OCI-LY7 (cell line): ENCODE data around the gene SLC31A2. TPM values are rescaled to one million over a fixed set of nuclear protein-coding genes. Genes with fewer than 3 reads are reported as not detected.

ENCODE experiments used
- BruUV-seq: library from RNA; stranded (reverse); fragments of 400-500 nt; replicated peaks from 2 replicates; lab custom pipeline; 2021; lab: Mats Ljungman, UMichigan
- CTCF ChIA-PET: fragments of 300-600 bp; sonication (Branson Sonifier 250); formaldehyde crosslinking; loops from one replicate; lab custom pipeline; 2022; ENCODE audit warnings: antibody characterized with exemption; ENCODE audit not compliant: unreplicated experiment; lab: Charles Lee
- POLR2A ChIA-PET: fragments of 300-600 bp; sonication (Branson Sonifier 250); formaldehyde crosslinking; loops from one replicate; lab custom pipeline; 2022; ENCODE audit warnings: antibody characterized with exemption; lab: Charles Lee
- DNase-seq: peaks from one replicate; pipeline ENCODE4 v3.0.0-alpha.2; 2015; ENCODE audit warnings: low spot score
- H2AFZ ChIP-seq: fragments of 200-600 bp; sonication (generic), shearing (Covaris generic); 2 replicates; pipeline ENCODE4 v1.6.1; 2014; ENCODE audit warnings: mild to moderate bottlenecking, antibody characterized with exemption, low read length, moderate library complexity
- H3K27ac ChIP-seq: fragments of 200-600 bp; sonication (generic); 2 replicates; pipeline ENCODE4 v1.5.1; 2014; ENCODE audit warnings: mixed run types, low read depth, mild to moderate bottlenecking, moderate library complexity, low read length, inconsistent platforms; ENCODE audit not compliant: poor library complexity, severe bottlenecking
- H3K36me3 ChIP-seq: fragments of 200-600 bp; sonication (generic); 2 replicates; pipeline ENCODE4 v1.6.1; 2014; ENCODE audit warnings: mild to moderate bottlenecking, antibody characterized with exemption, low read length, moderate library complexity, mixed read lengths; ENCODE audit not compliant: insufficient read depth
- H3K4me1 ChIP-seq: fragments of 200-600 bp; sonication (generic); 2 replicates; pipeline ENCODE4 v1.5.1; 2014; ENCODE audit warnings: mild to moderate bottlenecking, low read length; ENCODE audit not compliant: insufficient read depth, poor library complexity, severe bottlenecking
- H3K4me2 ChIP-seq: fragments of 200-600 bp; sonication (generic); 2 replicates; pipeline ENCODE4 v1.6.1; 2014; ENCODE audit warnings: mild to moderate bottlenecking, low read length
- H3K4me3 ChIP-seq: fragments of 200-600 bp; sonication (generic); 2 replicates; pipeline ENCODE4 v1.5.1; 2014; ENCODE audit warnings: mild to moderate bottlenecking, low read depth, low read length; ENCODE audit not compliant: poor library complexity, severe bottlenecking
- H3K79me2 ChIP-seq: fragments of 200-600 bp; sonication (generic); 2 replicates; pipeline ENCODE4 v1.6.1; 2016; ENCODE audit warnings: low read depth, mild to moderate bottlenecking, low read length, moderate library complexity, mixed read lengths; ENCODE audit not compliant: insufficient read depth
- H3K9me2 ChIP-seq: fragments of 200-600 bp; sonication (generic); 2 replicates; pipeline ENCODE4 v1.6.1; 2016; ENCODE audit warnings: mild to moderate bottlenecking, low read length, mixed read lengths; ENCODE audit not compliant: insufficient read depth
- H3K9me3 ChIP-seq: fragments of 200-600 bp; sonication (generic); 2 replicates; pipeline ENCODE4 v1.6.1; 2014; ENCODE audit warnings: mild to moderate bottlenecking, mixed run types, low read length, mixed read lengths
- H4K20me1 ChIP-seq: fragments of 200-600 bp; sonication (generic); 2 replicates; pipeline ENCODE4 v1.6.1; 2014; ENCODE audit warnings: mild to moderate bottlenecking, antibody characterized with exemption, low read length, moderate library complexity, mixed read lengths; ENCODE audit not compliant: insufficient read depth
- CTCF ChIP-seq: fragments of 200-600 bp; sonication (generic); conservative IDR thresholded peaks from 2 replicates; pipeline ENCODE4 v1.5.1; 2014; ENCODE audit warnings: mild to moderate bottlenecking, antibody characterized with exemption, low read length, moderate library complexity, mixed read lengths
- EZH2phosphoT487 ChIP-seq: fragments of 200-600 bp; sonication (generic); IDR thresholded peaks from 2 replicates; pipeline ENCODE4 v1.6.1; 2018; ENCODE audit warnings: low read depth, borderline replicate concordance, mild to moderate bottlenecking, mixed run types, antibody characterized with exemption, low read length, moderate library complexity, mixed read lengths
- intact Hi-C: fragments of 100-400 bp; cut with micrococcal nuclease; formaldehyde crosslinking; loops from one replicate; pipeline ENCODE4 v1.10.0; 2022; ENCODE audit not compliant: unreplicated experiment
- total RNA-seq, 2 experiments: library from RNA; depleted of rRNA in 1 of 2; stranded (reverse); fragments of >200 nt in 1 of 2; shearing (Covaris generic) in 1 of 2; gene quantifications; 2 replicates each; pipeline ENCODE4 v1.2.3, GENCODE V29; 2014 to 2022

SLC31A2 gene
- total RNA-seq, 2 experiments from 2014 or later, result 1.3 to 2.7 TPM

- no peaks in the 10 kb centered on the region for H3K9me2 ChIP-seq
- 0 out of 2 replicates have a peak, but pooled peaks cover 3% of the 10 kb centered on the region for H4K20me1 ChIP-seq
- intact Hi-C loops, result no loop called here
- ChIA-PET POLR2A (interaction anchor here (1.0 to 1.4 kb wide), 3 partner anchors 9 to 23 kb away, joined by 3 to 8 read pairs (median 4); no protein-coding TSS in a partner anchor), CTCF (no interaction called here)
- DNase-seq, result no peak
- no peaks in the 10 kb centered on the region for H3K4me1 ChIP-seq
- H3K36me3 ChIP-seq, result peaks cover 95% of the 10 kb centered on the region
- BruUV-seq, result no TSS peak
- no peak overlapping the region for H2AFZ ChIP-seq
- TF ChIP-seq EZH2phosphoT487, result no peak
- no peak for TF ChIP-seq CTCF
- peaks cover 3% of the 10 kb centered on the region; the same call in 1 of the 2 replicates for H3K79me2 ChIP-seq
- H3K4me2 ChIP-seq, result no peak overlapping the region
- H3K27ac ChIP-seq, result no peak overlapping the region
- no peak overlapping the region for H3K4me3 ChIP-seq
- H3K9me3 ChIP-seq, result no peaks in the 10 kb centered on the region; the same call in 1 of the 2 replicates
Observed at GRCh38 chr9:113199683-113200329, 49.0 kb downstream of the SLC31A2 start.

GRCh38 chr9:113205432-113205831, 54.6 kb downstream of the SLC31A2 start:
- no peak for DNase-seq
- Histone ChIP-seq H3K4me1 (no peaks in the 10 kb centered on the region), H3K9me2 (no peaks in the 10 kb centered on the region), H3K27ac (no peak overlapping the region), H3K4me2 (no peak overlapping the region), H3K9me3 (no peaks in the 10 kb centered on the region; the same call in 1 of the 2 replicates), H2AFZ (no peak overlapping the region), H4K20me1 (0 out of 2 replicates have a peak, but pooled peaks cover 4% of the 10 kb centered on the region), H3K4me3 (no peak overlapping the region), H3K36me3 (peaks cover 95% of the 10 kb centered on the region), H3K79me2 (peaks cover 5% of the 10 kb centered on the region; the same call in 1 of the 2 replicates)
- TF ChIP-seq EZH2phosphoT487, result no peak
- TF ChIP-seq CTCF, result no peak
- intact Hi-C loops, result loop anchor here (5.0 kb wide), 1 partner anchor 33 kb away; no protein-coding TSS in a partner anchor
- ChIA-PET POLR2A (interaction anchor here (1.0 kb wide), 2 partner anchors 9 to 19 kb away, joined by 3 to 4 read pairs; no protein-coding TSS in a partner anchor), CTCF (no interaction called here)
- BruUV-seq, result no TSS peak
